ENCODE measurements around the gene RTBDN. TPM values are rescaled to one million over a fixed set of nuclear protein-coding genes. Genes with fewer than 3 reads are reported as not detected.

Gene RTBDN
- total RNA-seq, 2 experiments from 2014 or later = not detected

DNA sequence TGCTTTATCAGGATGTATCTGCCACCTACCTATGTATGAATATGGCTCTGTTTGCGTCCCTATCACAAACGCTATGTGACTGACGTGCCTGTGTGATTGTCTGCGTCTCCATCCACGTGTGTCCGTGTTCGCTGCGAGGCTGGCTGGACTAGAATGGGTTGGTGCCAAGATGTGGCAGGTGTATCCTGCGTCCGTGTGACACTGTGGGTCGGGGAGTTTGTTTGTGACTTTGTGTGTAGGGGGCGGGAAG, 52.3 kb downstream of the RTBDN start:
- Mint-ChIP-seq H3K4me1 (ENCODE audit: low read depth) (peaks cover 36% of the 10 kb centered on the region), H3K27ac (peak overlapping the region; percentile 93), H3K4me3 (peak overlapping the region; percentile 74), H3K36me3 (ENCODE audit: low read depth) (no peaks in the 10 kb centered on the region), H3K27me3 (ENCODE audit: low read depth) (no peaks in the 10 kb centered on the region), H3K9me3 (no peaks in the 10 kb centered on the region)
- no peak for DNase-seq
- CTCF ChIA-PET = interaction anchor here (1.4 to 3.1 kb wide), 3 partner anchors 12 to 22 kb away, joined by 3 to 40 read pairs (median 4); partner anchors contain the start of gene JUNB
- intact Hi-C loops (cut with micrococcal nuclease) = loop anchor here (1.0 to 10.0 kb wide), 4 partner anchors 9 to 1063 kb away; partner anchors contain the start of genes CALR, JUNB and LYL1

DNA sequence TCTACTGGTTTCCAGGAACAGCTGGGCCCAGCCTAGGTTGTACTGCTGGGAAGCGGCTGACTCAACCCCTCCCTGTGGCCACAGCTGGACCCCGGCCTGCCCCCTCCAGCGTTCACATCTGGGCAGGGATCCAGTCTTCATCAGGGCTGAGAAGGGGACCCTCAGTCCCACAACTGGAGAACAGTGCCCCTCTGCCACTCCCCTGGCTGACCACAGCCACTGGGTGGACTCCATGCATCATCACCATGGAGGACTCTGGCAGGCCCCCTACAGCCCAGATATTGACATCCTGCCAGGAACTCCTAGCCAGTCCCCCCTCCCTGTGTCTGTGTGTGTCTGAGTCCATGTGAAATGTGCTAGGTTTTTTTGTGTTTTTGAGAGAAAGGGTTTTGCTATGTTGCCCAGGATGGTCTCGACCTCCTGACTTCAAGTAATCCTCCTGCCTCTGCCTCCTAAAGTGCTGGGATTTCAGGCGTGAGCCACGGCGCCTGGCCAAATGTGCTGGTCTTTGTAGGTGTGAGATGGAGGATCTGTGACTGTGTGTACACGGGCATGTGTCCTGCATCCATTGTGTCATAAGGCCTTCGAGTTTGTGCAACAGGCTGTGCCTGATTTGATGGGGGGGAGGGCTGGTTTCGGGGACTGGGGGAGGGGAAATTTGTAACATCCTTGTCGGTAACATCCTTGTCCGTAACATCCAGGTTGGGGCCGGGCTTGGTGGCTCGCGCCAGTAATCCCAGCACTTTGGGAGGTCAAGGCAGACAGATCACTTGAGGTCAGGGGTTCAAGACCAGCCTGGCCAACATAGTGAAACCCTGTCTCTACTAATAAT, 55.0 kb downstream of the RTBDN start:
- Mint-ChIP-seq H3K36me3 (ENCODE audit: low read depth) (no peaks in the 10 kb centered on the region), H3K9me3 (no peaks in the 10 kb centered on the region), H3K27me3 (ENCODE audit: low read depth) (no peaks in the 10 kb centered on the region), H3K4me1 (ENCODE audit: low read depth) (peaks cover 35% of the 10 kb centered on the region), H3K4me3 (peak overlapping the region; percentile 72), H3K27ac (peak overlapping the region; percentile 82)
- intact Hi-C loops (cut with micrococcal nuclease) = no loop called here
- peak; percentile 23 for DNase-seq
- CTCF ChIA-PET = interaction anchor here (3.7 to 8.8 kb wide), 4 partner anchors 8 to 68 kb away, joined by 18 to 303 read pairs (median 70); partner anchors contain the start of genes JUNB, PRDX2 and THSD8

DNA sequence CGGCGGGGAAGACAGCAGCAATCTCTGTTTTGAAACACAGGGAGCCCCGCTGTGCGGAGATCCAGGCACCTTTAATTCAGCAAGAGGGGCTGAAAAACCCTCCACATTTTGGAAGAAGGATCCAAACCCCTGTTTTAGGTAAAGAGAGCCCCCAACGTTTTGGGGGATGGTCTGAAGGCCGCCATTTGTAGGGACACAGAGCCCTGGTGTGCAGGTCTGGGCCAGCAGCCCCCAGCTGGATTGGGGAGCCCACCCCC, 55.5 kb downstream of the RTBDN start:
- Mint-ChIP-seq H3K4me3 (peak overlapping the region; percentile 72), H3K27me3 (ENCODE audit: low read depth) (no peaks in the 10 kb centered on the region), H3K27ac (peak overlapping the region; percentile 82), H3K36me3 (ENCODE audit: low read depth) (no peaks in the 10 kb centered on the region), H3K4me1 (ENCODE audit: low read depth) (peaks cover 35% of the 10 kb centered on the region), H3K9me3 (no peaks in the 10 kb centered on the region)
- CTCF ChIA-PET = interaction anchor here (3.7 to 8.8 kb wide), 4 partner anchors 9 to 69 kb away, joined by 18 to 303 read pairs (median 70); partner anchors contain the start of genes JUNB, PRDX2 and THSD8
- no peak for DNase-seq
- intact Hi-C loops (cut with micrococcal nuclease) = no loop called here

DNA sequence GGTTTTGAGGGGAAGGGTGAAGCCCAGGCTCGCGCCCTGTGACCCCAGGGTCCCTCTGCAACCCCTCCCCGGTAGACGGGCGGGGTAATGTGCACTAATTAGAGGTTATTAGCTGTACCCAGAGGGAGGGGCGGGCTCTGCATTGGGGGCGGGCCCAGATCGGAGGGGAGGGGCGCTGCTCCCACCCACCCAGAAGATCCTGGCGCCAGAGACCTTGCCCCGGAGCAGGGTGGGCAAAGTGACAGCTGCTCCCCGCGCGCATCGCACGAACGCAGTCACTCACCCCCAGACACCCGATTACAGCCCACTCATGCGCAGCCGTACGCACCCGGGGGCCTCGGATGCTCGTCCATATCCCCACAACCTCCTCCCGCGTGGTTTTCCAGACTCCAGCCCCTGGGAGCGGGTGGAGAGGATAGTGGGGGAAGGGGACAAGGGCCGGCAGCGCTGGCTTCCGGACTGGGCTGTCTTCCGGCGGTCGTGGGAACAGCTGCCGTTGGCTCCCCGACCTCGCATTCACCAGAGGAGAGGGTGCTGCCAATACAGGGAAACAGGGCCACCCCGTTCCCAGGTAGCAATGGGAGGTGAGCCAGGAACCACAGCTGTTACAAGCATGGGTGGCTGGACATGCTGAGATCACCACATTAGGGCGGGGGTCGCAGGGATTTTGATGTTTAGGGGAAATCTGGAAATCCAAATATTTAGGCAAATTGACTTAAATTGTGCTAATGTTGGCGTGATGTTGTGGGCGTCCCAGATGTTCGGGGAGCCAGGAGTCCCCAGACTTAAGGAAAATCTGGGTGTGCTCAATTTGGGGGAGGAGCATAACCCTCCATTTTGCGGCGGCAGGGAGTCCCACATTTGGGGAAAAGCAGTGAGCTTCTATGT, 56.1 kb downstream of the RTBDN start:
- Mint-ChIP-seq H3K27me3 (ENCODE audit: low read depth) (no peaks in the 10 kb centered on the region), H3K4me3 (peak overlapping the region; percentile 72), H3K27ac (peak overlapping the region; percentile 82), H3K4me1 (ENCODE audit: low read depth) (peaks cover 31% of the 10 kb centered on the region), H3K9me3 (no peaks in the 10 kb centered on the region), H3K36me3 (ENCODE audit: low read depth) (no peaks in the 10 kb centered on the region)
- CTCF ChIA-PET = interaction anchor here (3.7 to 8.8 kb wide), 4 partner anchors 9 to 69 kb away, joined by 18 to 303 read pairs (median 70); partner anchors contain the start of genes JUNB, PRDX2 and THSD8
- DNase-seq = peak; percentile 63
- intact Hi-C loops (cut with micrococcal nuclease) = no loop called here

DNA sequence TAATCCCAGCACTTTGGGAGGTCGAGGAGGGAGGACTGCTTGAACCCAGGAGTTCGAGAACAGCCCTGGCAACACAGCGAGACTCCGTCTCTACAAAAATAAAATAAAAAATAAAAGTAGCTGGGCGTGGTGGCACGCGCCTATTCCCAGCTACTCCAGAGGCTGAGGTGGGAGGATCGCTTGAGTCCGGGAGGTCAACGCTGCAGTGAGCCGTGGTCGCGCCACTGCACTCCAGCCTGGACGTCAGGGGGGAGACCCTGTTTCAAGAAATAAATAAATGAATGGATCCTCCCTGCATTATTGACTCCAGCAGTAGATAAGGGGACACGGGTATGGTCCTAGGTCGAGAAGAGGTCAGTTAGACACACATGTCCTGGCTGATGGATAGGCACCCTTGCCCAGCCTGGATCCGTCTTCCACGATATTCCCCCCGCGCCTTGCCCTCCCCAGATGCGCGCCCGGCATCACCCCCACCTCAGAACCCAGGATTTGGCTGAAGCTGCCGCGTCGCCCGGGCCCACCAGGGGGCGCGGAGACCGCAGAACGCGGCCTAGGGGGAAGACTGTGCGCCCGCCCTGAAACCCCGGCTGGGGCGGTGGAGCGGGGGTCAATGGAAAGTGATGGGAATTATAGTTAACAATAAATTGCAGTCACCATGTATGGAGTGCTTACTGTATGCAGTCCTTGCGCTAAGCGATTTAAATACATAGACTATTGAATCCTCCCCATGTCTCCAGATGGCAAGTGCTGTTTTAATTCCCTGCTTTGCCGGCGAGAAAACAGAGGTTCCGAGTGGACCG, 57.0 kb downstream of the RTBDN start:
- Mint-ChIP-seq H3K4me3 (peak overlapping the region; percentile 72), H3K4me1 (ENCODE audit: low read depth) (peaks cover 30% of the 10 kb centered on the region), H3K9me3 (no peaks in the 10 kb centered on the region), H3K36me3 (ENCODE audit: low read depth) (no peaks in the 10 kb centered on the region), H3K27me3 (ENCODE audit: low read depth) (no peaks in the 10 kb centered on the region), H3K27ac (peak overlapping the region; percentile 82)
- intact Hi-C loops (cut with micrococcal nuclease) = loop anchor here (1.0 kb wide), 1 partner anchor 19 kb away; no protein-coding TSS in a partner anchor
- CTCF ChIA-PET = interaction anchor here (0.6 to 8.8 kb wide), 8 partner anchors 10 to 1409 kb away, joined by 3 to 303 read pairs (median 12); partner anchors contain the start of genes JUNB, PRDX2 and THSD8
- DNase-seq = peak; percentile 85

Small RNA genes within 50 kb of the gene (microRNA-seq; reads per million reads assigned to microRNA genes)
- gene MIR5684 (ENCODE audit: borderline microRNAs expressed, borderline replicate concordance) (not detected), gene MIR6794 (ENCODE audit: borderline microRNAs expressed, borderline replicate concordance) (not detected)

Other genes starting within 250 kb of the RTBDN start
- gene ZNF490, start 223.8 kb downstream of the RTBDN start, total RNA-seq = 1 to 10 TPM; 3.9 to 5.0 TPM
- gene ZNF791, start 223.7 kb downstream of the RTBDN start, total RNA-seq = 10 to 100 TPM; 11.2 to 11.9 TPM
- 100 to 1,000 TPM; 120 to 131 TPM for gene MAN2B1, start 167.8 kb downstream of the RTBDN start, total RNA-seq
- gene WDR83, start 167.8 kb downstream of the RTBDN start, total RNA-seq = 10 to 100 TPM; 14.9 to 16.2 TPM
- 100 to 1,000 TPM; 131 to 149 TPM for gene DHPS, start 152.7 kb downstream of the RTBDN start, total RNA-seq
- not detected for gene GNG14, start 146.6 kb downstream of the RTBDN start, total RNA-seq
- 1 to 10 TPM; 7.2 to 8.7 TPM for gene FBXW9, start 137.9 kb downstream of the RTBDN start, total RNA-seq
- 10 to 100 TPM; 80.7 to 81.1 TPM for gene TNPO2, start 110.6 kb downstream of the RTBDN start, total RNA-seq
- gene TRIR, start 99.9 kb downstream of the RTBDN start, total RNA-seq = 100 to 1,000 TPM; 119 to 126 TPM
- gene GET3, start 97.1 kb downstream of the RTBDN start, total RNA-seq = 10 to 100 TPM; 47.7 TPM
- gene BEST2, start 82.8 kb downstream of the RTBDN start, total RNA-seq = not detected
- 10 to 100 TPM; 14.0 to 14.9 TPM for gene HOOK2, start 59.0 kb downstream of the RTBDN start, total RNA-seq
- 100 to 1,000 TPM; 292 to 296 TPM for gene JUNB, start 43.1 kb downstream of the RTBDN start, total RNA-seq
- 100 to 1,000 TPM; 237 to 249 TPM for gene PRDX2, start 32.8 kb downstream of the RTBDN start, total RNA-seq
- gene THSD8, start 32.5 kb downstream of the RTBDN start, total RNA-seq = 10 to 100 TPM; 41.4 to 43.2 TPM
- gene RNASEH2A, start 28.0 kb downstream of the RTBDN start, total RNA-seq = 10 to 100 TPM; 54.8 to 55.6 TPM
- gene MAST1, start 3.9 kb upstream of the RTBDN start, total RNA-seq = 1 to 10 TPM; 1.2 to 1.5 TPM
- gene DNASE2, start 46.9 kb upstream of the RTBDN start, total RNA-seq = 10 to 100 TPM; 30.9 to 31.6 TPM
- under 1 TPM; 0.17 to 0.21 TPM for gene KLF1, start 52.6 kb upstream of the RTBDN start, total RNA-seq
- 10 to 100 TPM; 36.3 to 38.3 TPM for gene GCDH, start 56.6 kb upstream of the RTBDN start, total RNA-seq
- 1 to 10 TPM; 3.4 to 5.4 TPM for gene SYCE2, start 84.7 kb upstream of the RTBDN start, total RNA-seq
- 10 to 100 TPM; 77.9 to 82.8 TPM for gene FARSA, start 99.1 kb upstream of the RTBDN start, total RNA-seq
- gene CALR, start 104.0 kb upstream of the RTBDN start, total RNA-seq = 100 to 1,000 TPM; 407 to 431 TPM
- 100 to 1,000 TPM; 219 to 223 TPM for gene RAD23A, start 111.3 kb upstream of the RTBDN start, total RNA-seq
- 10 to 100 TPM; 27.4 to 28.6 TPM for gene GADD45GIP1, start 122.6 kb upstream of the RTBDN start, total RNA-seq
- gene DAND5, start 135.0 kb upstream of the RTBDN start, total RNA-seq = not detected
- 1 to 10 TPM; 6.2 to 6.4 TPM for gene NFIX, start 160.9 kb upstream of the RTBDN start, total RNA-seq